G401 (cell line): Measurements from ENCODE around the gene APOB. TPM values are rescaled to one million over a fixed set of nuclear protein-coding genes. Genes with fewer than 3 reads are reported as not detected.
"Not testable (repeated sequence)": the region's sequence is repeated elsewhere in the genome, so short reads cannot be mapped to it uniquely, and the experiment has no call there.

Experiments
- DNase-seq: peaks from one replicate; pipeline ENCODE4 v3.0.0-alpha.2; 2015; ENCODE audit warnings: low spot score
- in situ Hi-C: cut with HindIII; loops from 2 replicates; pipeline ENCODE4 v1.10.0; 2016; ENCODE audit warnings: low sequenced_read_pairs, mixed read lengths
- total RNA-seq: library from RNA; depleted of rRNA; stranded (reverse); fragments of >200 nt; shearing (Covaris generic); gene quantifications from 2 replicates; pipeline ENCODE4 v1.2.3, GENCODE V29; 2014

APOB gene
- total RNA-seq, 1 experiment from 2014 or later: not detected

DNA sequence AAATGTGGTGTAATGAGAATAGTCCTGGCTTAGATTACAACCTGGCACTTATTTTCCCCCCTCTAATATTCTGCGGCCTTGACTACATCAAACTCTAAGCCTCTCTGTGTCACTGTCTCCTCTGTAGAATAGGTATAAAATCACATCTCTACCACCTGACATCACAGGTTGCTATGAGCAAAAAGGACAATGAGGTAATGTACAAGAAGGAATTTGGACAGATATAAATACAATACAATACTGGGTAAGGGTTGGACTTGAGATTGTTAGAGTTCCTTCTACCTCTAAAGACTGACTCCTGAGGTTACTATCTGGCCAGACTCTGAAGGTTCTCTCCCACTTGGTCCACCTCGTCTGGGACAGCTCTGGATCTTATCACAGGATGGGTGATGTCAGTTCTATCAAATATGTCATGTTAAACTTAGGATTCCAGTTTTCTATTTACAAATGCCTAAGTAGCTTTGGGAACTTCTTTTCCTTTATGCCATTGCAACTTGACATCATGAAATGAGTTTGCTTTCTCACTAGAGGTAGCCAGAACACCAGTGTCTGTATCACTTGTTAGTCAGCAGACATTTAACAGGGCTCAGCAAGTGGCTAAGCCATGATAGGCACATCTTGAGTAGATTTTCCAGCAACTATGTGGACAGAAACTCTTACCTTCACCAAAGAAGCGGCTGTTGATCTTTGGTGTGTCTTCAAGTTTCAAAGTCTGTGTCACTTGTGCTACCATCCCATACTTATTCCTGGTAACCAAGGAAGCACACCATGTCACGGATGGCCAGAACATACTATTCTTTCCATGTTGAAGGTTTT is 9.5 kb downstream of the APOB start:
- no peak for DNase-seq
- in situ Hi-C loops: no loop called here

DNA sequence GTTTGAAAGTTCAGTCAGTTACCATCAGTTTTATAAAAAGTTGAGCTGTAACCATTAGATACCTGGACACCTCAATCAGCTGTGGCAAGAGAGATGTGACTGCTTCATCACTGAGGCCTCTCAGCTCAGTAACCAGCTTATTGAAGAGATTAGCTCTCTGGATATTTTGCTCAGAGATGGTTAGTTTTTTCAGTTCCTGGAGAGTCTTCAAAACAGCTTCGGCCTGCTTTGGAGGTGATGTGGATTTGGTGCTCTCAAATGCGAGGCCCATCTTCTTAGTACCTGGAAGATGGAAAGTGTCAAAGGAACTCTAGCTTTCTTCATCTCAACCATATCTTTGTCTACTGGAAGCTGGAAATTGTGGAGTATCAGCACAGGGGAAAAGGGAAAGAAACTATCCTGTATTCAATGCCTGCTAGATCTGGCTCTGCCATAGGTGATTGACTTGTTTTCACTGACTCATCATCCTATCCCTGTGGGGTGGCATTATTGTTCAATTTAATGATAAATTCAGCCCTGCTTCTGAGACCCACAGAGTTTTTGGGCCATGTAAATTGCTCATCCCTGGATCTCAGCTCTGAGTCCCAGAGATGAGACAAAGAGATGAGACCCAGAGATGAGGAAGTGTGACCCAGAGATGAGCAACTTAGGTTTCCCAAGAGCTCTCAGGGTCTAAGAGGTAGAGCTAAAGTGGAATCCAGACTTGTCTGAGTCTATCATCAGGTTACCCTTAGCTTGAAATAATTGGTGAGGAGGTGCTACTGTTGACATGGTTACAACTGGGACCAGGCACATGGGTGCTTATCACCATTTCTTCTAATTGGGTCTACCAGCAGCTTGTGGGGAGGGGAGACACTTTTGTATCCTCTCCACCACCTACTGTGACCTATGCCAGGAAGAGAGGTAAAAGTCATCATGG is 10.4 kb downstream of the APOB start:
- in situ Hi-C loops: no loop called here
- no peak for DNase-seq

- in situ Hi-C loops: no loop called here
- no peak for DNase-seq
Observed at GRCh38 chr2:21032338-21033236, 11.3 kb downstream of the APOB start.

DNA sequence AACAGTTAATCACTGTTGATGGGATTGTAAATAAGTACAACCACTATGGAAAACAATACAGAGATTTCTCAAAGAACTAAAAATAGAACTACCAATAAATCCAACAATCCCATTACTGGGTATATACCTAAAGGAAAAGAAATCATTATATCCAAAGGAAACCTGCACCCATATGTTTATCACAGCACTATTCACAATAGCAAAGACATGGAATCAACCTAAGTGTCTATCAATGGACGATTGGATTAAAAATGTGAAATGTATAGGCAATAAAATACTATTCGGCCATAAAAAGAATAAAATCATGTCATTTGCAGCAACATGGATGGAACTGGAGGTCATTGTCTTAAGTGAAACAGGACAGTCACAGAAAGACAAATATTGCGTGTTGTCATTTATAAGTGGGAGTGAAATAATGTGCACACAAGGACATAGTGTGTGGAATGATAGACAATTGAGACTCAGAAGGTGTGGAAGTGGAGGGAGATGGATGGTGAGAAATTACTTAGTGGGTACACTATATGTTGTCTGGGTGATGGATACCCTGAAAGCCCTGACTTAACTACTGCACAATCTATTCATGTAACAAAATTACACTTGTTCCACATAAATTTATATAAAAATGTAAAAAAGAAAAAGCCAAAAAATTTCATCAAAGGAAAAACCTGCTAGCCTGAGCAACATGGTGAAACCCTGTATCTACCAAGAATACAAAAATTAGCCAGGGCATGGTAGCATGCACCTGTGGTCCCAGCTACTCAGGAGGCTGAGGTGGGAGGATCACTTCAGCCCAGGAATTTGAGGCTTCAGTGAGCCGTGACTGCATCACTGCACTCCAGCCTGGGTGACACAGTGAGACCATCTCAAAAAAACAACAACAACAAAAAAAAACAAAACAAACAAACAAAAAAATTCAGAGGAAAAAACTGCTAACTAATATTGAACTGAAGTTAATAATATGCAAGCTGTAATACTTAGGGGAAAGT is 12.6 kb downstream of the APOB start:
- no peak for DNase-seq
- in situ Hi-C loops: no loop called here

GRCh38 chr2:21029519-21029918 is 14.4 kb downstream of the APOB start:
- in situ Hi-C loops: no loop called here
- DNase-seq: no peak

GRCh38 chr2:21028951-21029350 is 14.9 kb downstream of the APOB start:
- in situ Hi-C loops, DNase-seq: not testable (repeated sequence)

DNA sequence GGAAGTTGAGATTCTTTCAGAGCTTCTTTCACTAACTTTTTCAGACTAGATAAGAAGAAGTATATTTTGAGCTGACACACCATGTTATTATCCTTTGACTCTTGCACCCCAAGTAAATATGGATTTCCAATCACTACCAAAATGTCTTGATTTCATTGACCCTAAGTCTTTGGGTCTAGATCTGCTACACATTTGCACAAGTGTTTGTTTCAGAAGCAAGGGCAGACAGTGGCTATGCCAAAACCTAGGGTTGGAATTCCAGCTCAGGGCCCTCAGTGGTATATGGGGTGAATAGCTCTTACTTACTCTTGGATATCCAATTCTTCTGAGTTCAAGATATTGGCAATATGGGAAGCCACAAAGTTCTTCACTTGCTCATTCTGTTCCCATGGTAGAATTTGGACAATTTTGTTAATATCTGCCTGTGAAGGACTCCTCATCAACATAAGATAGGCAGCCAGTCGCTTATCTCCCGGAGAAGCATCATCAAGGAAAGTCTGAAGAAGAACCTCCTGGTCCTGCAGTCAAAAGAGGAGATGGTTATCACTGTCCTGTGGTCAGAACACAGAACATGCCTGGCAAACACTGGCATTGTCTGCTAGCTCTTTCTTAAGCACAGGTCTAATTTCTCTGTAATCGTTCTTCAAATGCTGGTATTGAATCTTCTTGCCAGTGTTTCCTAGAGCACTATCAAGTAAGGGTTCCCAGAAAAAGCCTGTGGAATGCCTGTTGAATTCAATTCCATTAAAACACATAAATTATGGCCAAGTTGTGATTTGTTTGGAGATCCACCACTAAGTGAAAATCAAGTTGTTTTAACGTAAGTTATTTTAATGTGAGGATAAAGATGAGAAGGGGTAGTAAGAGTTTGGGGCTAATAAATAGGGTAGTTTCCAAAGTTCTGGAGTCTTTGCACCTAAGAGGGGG is 15.6 kb downstream of the APOB start:
- in situ Hi-C loops: no loop called here

GRCh38 chr2:21026479-21027282 is 17.2 kb downstream of the APOB start:
- in situ Hi-C loops: no loop called here
- no peak for DNase-seq

More for the DNA sequence above, 15.6 kb downstream of the APOB start:
- no peak for DNase-seq

DNA sequence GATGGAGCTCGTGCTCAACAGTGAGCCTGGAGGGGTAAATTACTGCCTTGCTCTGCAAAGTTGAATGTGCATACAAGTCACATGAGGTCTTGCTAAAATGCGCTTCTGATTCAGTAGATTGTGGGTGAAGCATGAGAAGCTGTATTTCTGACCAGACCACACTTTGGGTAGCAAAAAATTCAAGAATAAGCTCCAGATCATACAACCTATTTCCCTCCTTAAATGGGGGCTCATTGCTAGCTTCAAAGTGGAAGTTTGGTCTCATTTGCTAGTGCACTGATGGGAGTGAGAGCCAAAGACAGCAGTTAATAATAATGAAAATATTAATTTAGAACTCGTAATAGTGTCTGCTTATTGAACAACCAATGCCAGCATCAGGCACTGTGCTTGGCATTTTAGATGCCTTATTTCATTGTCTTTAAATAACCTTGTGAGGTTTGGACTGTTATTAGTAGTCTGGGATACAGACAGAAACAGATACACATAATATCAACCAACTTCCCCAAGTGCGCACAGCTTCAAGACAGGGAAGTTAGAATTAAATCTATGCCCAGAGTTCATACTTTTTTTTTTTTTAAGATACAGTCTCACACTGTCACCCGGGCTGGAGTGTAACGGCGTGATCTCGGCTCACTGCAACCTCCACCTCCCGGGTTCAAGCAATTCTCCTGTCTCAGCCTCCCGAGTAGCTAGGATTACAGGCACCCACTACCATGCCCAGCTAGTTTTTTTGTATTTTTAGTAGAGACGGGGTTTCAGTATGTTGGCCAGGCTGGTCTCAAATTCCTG is 18.0 kb downstream of the APOB start:
- in situ Hi-C loops: no loop called here
- no peak for DNase-seq

GRCh38 chr2:21024722-21025389 is 19.0 kb downstream of the APOB start:
- DNase-seq: no peak
- in situ Hi-C loops: no loop called here

DNA sequence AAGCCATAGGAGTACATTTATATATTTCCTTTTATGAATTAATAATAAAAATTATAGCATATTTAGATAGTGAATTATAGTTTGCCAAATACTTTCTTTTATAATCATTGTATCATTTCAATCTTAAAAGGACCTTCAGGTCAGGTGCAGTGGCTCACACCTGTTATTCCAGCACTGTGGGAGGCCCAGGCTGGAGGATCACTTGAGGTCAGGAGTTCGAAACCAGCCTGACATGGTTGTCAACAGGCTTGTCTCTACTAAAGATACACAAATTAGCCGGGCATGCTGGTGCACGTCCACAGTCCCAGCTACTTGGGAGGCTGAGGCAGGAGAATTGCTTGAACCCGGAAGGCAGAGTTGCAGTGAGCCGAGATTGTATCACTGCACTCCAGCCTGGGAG is 19.7 kb downstream of the APOB start:
- in situ Hi-C loops: no loop called here
- DNase-seq: no peak

DNA sequence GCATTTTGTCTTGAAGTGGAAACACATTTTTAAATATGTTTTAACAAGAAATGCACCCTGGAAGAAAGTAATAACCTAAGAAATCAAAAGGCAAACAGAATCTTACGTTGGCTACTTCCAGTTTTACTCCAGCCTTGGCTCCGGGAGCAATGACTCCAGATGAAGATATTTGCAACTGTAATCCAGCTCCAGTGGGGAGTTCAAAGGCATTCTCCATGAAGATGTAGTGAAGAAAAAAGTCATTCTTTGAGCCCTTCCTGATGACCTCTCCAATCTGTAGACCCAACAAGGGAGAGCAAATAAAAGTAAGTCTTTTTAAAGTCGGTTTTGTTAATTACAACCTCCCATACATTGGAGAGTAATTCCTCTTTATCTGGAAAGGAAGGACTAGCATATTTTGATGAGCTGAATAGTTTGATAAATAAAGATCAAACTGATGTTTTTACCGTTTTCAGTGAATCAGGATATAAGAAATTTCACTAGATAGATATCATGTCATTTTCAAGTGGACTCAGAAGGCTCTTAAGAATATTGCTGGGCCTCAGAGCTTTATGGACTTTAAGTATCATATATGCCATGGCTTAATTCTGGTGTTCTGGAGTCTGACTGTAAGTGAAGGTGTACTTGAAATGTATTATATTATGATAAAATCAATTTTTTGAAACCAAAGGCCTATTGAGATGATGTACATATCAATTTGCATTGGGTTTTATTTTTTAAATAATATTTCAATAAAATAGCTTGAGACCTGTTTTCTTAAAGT is 20.3 kb downstream of the APOB start:
- in situ Hi-C loops: no loop called here
- no peak for DNase-seq

DNA sequence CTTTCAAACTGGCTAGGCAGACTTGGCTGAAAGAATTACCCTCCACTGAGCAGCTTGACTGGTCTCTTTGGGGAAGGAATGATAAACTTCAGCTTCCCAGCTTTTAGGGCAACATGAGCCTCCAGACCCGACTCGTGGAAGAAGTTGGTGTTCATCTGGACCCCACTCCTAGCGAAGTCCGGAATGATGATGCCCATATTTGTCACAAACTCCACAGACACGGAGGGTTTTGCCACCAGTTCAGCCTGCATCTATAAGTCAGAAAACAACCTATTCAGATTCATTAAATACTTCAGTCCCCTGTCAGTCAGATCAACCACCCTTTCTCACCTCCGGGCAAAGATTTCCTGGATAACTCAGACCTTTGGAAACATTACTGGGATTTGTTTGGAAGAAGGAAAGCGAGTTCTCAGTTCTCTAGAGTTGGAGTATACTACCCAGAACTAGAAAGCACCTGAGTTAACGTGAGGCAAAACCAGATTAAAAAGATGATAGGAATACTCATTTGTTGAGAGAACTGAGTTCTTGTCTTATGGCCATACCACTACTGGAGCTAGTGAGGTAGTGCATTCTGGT is 21.0 kb downstream of the APOB start:
- in situ Hi-C loops: no loop called here
- no peak for DNase-seq

- in situ Hi-C loops: no loop called here
- no peak for DNase-seq
Observed at GRCh38 chr2:21021430-21021829, 22.4 kb downstream of the APOB start.
